ENCODE measurements around the gene IQSEC1. TPM values are rescaled to one million over a fixed set of nuclear protein-coding genes. Genes with fewer than 3 reads are reported as not detected.

Gene IQSEC1
- total RNA-seq, 1 donor from 2014 or later, result 29.5 TPM

DNA sequence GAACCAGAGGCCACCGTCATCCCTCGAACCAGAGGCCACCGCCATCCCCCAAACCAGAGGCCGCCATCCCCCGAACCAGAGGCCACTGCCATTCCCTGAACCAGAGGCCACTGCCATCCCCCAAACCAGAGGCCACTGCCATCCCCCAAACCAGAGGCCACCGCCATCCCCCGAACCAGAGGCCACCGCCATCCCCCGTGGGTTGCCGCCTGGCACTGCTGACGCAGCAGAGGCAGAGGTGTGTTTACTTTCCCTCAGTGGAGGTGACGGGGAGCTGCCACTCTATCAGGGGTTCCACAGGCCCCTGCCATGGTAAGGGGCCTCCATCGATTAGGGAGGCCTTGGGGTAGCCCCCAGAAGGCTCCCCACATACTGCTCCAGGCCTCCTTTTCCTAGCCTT lies 1.5 kb downstream of the IQSEC1 start:
- H3K4me3 Mint-ChIP-seq (ENCODE audit: unreplicated experiment), result no peak overlapping the region
- H3K4me1 Mint-ChIP-seq (ENCODE audit: low read depth, unreplicated experiment), result peaks cover 8% of the 10 kb centered on the region
- H3K4me3 ChIP-seq (ENCODE audit: insufficient read depth, low read depth, low read length), result no peak overlapping the region
- peaks cover 35% of the 10 kb centered on the region for H3K27me3 ChIP-seq (ENCODE audit: insufficient read depth, low read length)
- H3K27ac Mint-ChIP-seq (ENCODE audit: unreplicated experiment), result no peak overlapping the region
- H3K36me3 ChIP-seq (ENCODE audit: insufficient read depth, low read length), result no peaks in the 10 kb centered on the region
- H3K36me3 Mint-ChIP-seq (ENCODE audit: low read depth, unreplicated experiment), result peaks cover 4% of the 10 kb centered on the region
- H3K79me2 ChIP-seq (ENCODE audit: insufficient read depth, low read length), result no peaks in the 10 kb centered on the region
- peaks cover 4% of the 10 kb centered on the region for H3K9me3 Mint-ChIP-seq (ENCODE audit: unreplicated experiment)
- no peak overlapping the region for H3K27ac ChIP-seq (ENCODE audit: low read depth, low read length)
- H3K4me1 ChIP-seq (ENCODE audit: insufficient read depth, low read length), result peaks cover 6% of the 10 kb centered on the region
- DNase-seq (ENCODE audit: low read depth), result no peak
- no peak for FAIRE-seq
- H2AFZ ChIP-seq (ENCODE audit: low read depth, low read length), result no peak overlapping the region
- H3K9me3 ChIP-seq (ENCODE audit: insufficient read depth, low read depth, low read length), result peaks cover 7% of the 10 kb centered on the region
- no peak overlapping the region for H3K9ac ChIP-seq (ENCODE audit: low read length)
- H3K27me3 Mint-ChIP-seq (ENCODE audit: low read depth, unreplicated experiment), result peaks cover 43% of the 10 kb centered on the region
- TF ChIP-seq EZH2 (IDR thresholded peaks at IDR 0.05; ENCODE audit: insufficient read depth, low read length), result no peak
- TF ChIP-seq, protein P1, sequence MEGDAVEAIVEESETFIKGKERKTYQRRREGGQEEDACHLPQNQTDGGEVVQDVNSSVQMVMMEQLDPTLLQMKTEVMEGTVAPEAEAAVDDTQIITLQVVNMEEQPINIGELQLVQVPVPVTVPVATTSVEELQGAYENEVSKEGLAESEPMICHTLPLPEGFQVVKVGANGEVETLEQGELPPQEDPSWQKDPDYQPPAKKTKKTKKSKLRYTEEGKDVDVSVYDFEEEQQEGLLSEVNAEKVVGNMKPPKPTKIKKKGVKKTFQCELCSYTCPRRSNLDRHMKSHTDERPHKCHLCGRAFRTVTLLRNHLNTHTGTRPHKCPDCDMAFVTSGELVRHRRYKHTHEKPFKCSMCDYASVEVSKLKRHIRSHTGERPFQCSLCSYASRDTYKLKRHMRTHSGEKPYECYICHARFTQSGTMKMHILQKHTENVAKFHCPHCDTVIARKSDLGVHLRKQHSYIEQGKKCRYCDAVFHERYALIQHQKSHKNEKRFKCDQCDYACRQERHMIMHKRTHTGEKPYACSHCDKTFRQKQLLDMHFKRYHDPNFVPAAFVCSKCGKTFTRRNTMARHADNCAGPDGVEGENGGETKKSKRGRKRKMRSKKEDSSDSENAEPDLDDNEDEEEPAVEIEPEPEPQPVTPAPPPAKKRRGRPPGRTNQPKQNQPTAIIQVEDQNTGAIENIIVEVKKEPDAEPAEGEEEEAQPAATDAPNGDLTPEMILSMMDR (IDR thresholded peaks at IDR 0.05; ENCODE audit: insufficient read depth, low read depth, low read length), result no peak
- no peaks in the 10 kb centered on the region for H4K20me1 ChIP-seq (ENCODE audit: insufficient read depth, low read length)
- H3K4me2 ChIP-seq (ENCODE audit: low read length), result no peak overlapping the region

- Histone ChIP-seq H3K79me2 (ENCODE audit: insufficient read depth, low read length) (no peaks in the 10 kb centered on the region), H3K9ac (ENCODE audit: low read length) (no peak overlapping the region), H3K4me3 (ENCODE audit: insufficient read depth, low read depth, low read length) (no peak overlapping the region), H3K9me3 (ENCODE audit: insufficient read depth, low read depth, low read length) (peaks cover 7% of the 10 kb centered on the region), H3K27ac (ENCODE audit: low read depth, low read length) (no peak overlapping the region), H3K4me2 (ENCODE audit: low read length) (no peak overlapping the region), H2AFZ (ENCODE audit: low read depth, low read length) (no peak overlapping the region), H3K4me1 (ENCODE audit: insufficient read depth, low read length) (peaks cover 6% of the 10 kb centered on the region), H3K27me3 (ENCODE audit: insufficient read depth, low read length) (peaks cover 23% of the 10 kb centered on the region), H4K20me1 (ENCODE audit: insufficient read depth, low read length) (no peaks in the 10 kb centered on the region), H3K36me3 (ENCODE audit: insufficient read depth, low read length) (no peaks in the 10 kb centered on the region)
- Mint-ChIP-seq H3K36me3 (ENCODE audit: low read depth, unreplicated experiment) (peaks cover 5% of the 10 kb centered on the region), H3K27me3 (ENCODE audit: low read depth, unreplicated experiment) (peaks cover 40% of the 10 kb centered on the region), H3K4me3 (ENCODE audit: unreplicated experiment) (no peak overlapping the region), H3K9me3 (ENCODE audit: unreplicated experiment) (peaks cover 4% of the 10 kb centered on the region), H3K27ac (ENCODE audit: unreplicated experiment) (no peak overlapping the region), H3K4me1 (ENCODE audit: low read depth, unreplicated experiment) (peaks cover 2% of the 10 kb centered on the region)
- no peak for FAIRE-seq
- no peak for DNase-seq (ENCODE audit: low read depth)
- no peak for TF ChIP-seq EZH2 (IDR thresholded peaks at IDR 0.05; ENCODE audit: insufficient read depth, low read length)
These were observed 2.7 kb downstream of the IQSEC1 start for GRCh38 chr3:13070391-13071070.

DNA sequence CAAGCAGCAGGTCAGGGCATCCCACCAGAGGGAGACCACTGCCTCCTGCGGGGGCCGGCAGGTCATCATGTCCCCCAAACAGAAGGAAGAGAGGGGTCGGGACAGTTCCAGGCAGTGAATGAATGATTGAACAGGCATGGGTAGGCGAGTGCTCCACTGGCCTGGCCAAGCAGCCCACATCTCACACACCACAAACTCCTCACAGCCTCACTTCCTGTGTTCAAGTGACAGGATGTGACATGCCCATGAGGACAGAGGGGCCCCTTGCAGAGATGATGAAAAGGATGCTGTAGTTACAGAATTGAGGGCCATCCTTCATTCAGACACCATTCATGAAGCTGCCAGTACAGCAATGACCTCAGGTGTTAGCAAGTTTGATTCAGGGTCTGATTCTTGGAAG lies 3.7 kb downstream of the IQSEC1 start:
- Histone ChIP-seq H3K4me3 (ENCODE audit: insufficient read depth, low read depth, low read length) (no peak overlapping the region), H3K4me2 (ENCODE audit: low read length) (no peak overlapping the region), H3K27ac (ENCODE audit: low read depth, low read length) (no peak overlapping the region), H3K36me3 (ENCODE audit: insufficient read depth, low read length) (no peaks in the 10 kb centered on the region), H3K27me3 (ENCODE audit: insufficient read depth, low read length) (peaks cover 13% of the 10 kb centered on the region), H3K9me3 (ENCODE audit: insufficient read depth, low read depth, low read length) (peaks cover 7% of the 10 kb centered on the region), H3K9ac (ENCODE audit: low read length) (no peak overlapping the region), H4K20me1 (ENCODE audit: insufficient read depth, low read length) (no peaks in the 10 kb centered on the region), H3K4me1 (ENCODE audit: insufficient read depth, low read length) (peaks cover 6% of the 10 kb centered on the region), H3K79me2 (ENCODE audit: insufficient read depth, low read length) (no peaks in the 10 kb centered on the region), H2AFZ (ENCODE audit: low read depth, low read length) (no peak overlapping the region)
- Mint-ChIP-seq H3K4me3 (ENCODE audit: unreplicated experiment) (no peak overlapping the region), H3K4me1 (ENCODE audit: low read depth, unreplicated experiment) (peaks cover 9% of the 10 kb centered on the region), H3K27me3 (ENCODE audit: low read depth, unreplicated experiment) (peaks cover 32% of the 10 kb centered on the region), H3K27ac (ENCODE audit: unreplicated experiment) (no peak overlapping the region), H3K9me3 (ENCODE audit: unreplicated experiment) (no peaks in the 10 kb centered on the region), H3K36me3 (ENCODE audit: low read depth, unreplicated experiment) (peaks cover 5% of the 10 kb centered on the region)
- TF ChIP-seq, protein P1 (IDR thresholded peaks at IDR 0.05; ENCODE audit: insufficient read depth, low read depth, low read length), result no peak
- FAIRE-seq (no peak), DNase-seq (ENCODE audit: low read depth) (no peak)
